ENCODE results near the gene INTS11. TPM values are rescaled to one million over a fixed set of nuclear protein-coding genes. Genes with fewer than 3 reads are reported as not detected.

Gene INTS11
- total RNA-seq, 6 experiments from 2014 or later: 35.1 to 52.4 (median 43.5) TPM

- H3K36me3 ChIP-seq: peaks cover 0 to 18% (median 2%) of the 10 kb centered on the region in 4 donors
- no peaks in the 10 kb centered on the region for H3K27me3 ChIP-seq
- no peak for DNase-seq
- ATAC-seq: no peak
- H3K9me3 ChIP-seq: no peaks in the 10 kb centered on the region
- H3K27ac ChIP-seq: no peak overlapping the region
- no peak overlapping the region for H3K4me3 ChIP-seq
- TF ChIP-seq CTCF (IDR thresholded peaks at IDR 0.05): no peak
- TF ChIP-seq POLR2A (IDR thresholded peaks at IDR 0.05): no peak
- intact Hi-C loops (cut with DNase I): no loop called here
- no CpG with 5 or more reads among the region's 28 CpGs for WGBS (ENCODE audit: insufficient coverage, low coverage, low lambda C conversion rate, missing lambda C conversion rate)
- peaks cover 0 to 40% (median 21%) of the 10 kb centered on the region in 4 donors for H3K4me1 ChIP-seq
Measured at GRCh38 chr1:1342061-1342562, 17.7 kb upstream of the INTS11 start.

GRCh38 chr1:1341549-1342021, 17.1 kb upstream of the INTS11 start:
- TF ChIP-seq POLR2A (IDR thresholded peaks at IDR 0.05): no peak
- no peak for TF ChIP-seq CTCF (IDR thresholded peaks at IDR 0.05)
- no CpG with 5 or more reads among the region's 17 CpGs for WGBS (ENCODE audit: insufficient coverage, low coverage, low lambda C conversion rate, missing lambda C conversion rate)
- ATAC-seq (no peak), DNase-seq (no peak)
- Histone ChIP-seq H3K9me3 (no peaks in the 10 kb centered on the region), H3K4me1 (peaks cover 0 to 35% (median 19%) of the 10 kb centered on the region in 4 donors), H3K4me3 (no peak overlapping the region), H3K36me3 (peaks cover 0 to 18% (median 2%) of the 10 kb centered on the region in 4 donors), H3K27me3 (no peaks in the 10 kb centered on the region), H3K27ac (no peak overlapping the region)
- intact Hi-C loops (cut with DNase I): no loop called here

GRCh38 chr1:1340791-1341548, 16.5 kb upstream of the INTS11 start:
- no peaks in the 10 kb centered on the region for H3K9me3 ChIP-seq
- ATAC-seq (no peak), DNase-seq (no peak)
- 88% methylated on average over 25 of the region's 36 CpGs for WGBS (ENCODE audit: insufficient coverage, low coverage, low lambda C conversion rate, missing lambda C conversion rate)
- TF ChIP-seq CTCF (IDR thresholded peaks at IDR 0.05): no peak
- H3K27me3 ChIP-seq: no peaks in the 10 kb centered on the region
- H3K27ac ChIP-seq: no peak overlapping the region
- peaks cover 0 to 29% (median 16%) of the 10 kb centered on the region in 4 donors for H3K4me1 ChIP-seq
- intact Hi-C loops (cut with DNase I): no loop called here
- H3K36me3 ChIP-seq: peaks cover 0 to 18% (median 2%) of the 10 kb centered on the region in 4 donors
- H3K4me3 ChIP-seq: no peak overlapping the region

GRCh38 chr1:1340185-1340584, 15.7 kb upstream of the INTS11 start:
- no peaks in the 10 kb centered on the region for H3K9me3 ChIP-seq
- ATAC-seq: no peak
- H3K27me3 ChIP-seq: no peaks in the 10 kb centered on the region
- H3K4me1 ChIP-seq: peaks cover 0 to 21% (median 12%) of the 10 kb centered on the region in 4 donors
- TF ChIP-seq POLR2A (IDR thresholded peaks at IDR 0.05): no peak
- TF ChIP-seq CTCF (IDR thresholded peaks at IDR 0.05): no peak
- intact Hi-C loops (cut with DNase I): no loop called here
- 90% methylated on average over 10 of the region's 23 CpGs for WGBS (ENCODE audit: insufficient coverage, low coverage, low lambda C conversion rate, missing lambda C conversion rate)
- no peak for DNase-seq
- no peak overlapping the region for H3K4me3 ChIP-seq
- peaks cover 0 to 18% (median 2%) of the 10 kb centered on the region in 4 donors for H3K36me3 ChIP-seq
- no peak overlapping the region for H3K27ac ChIP-seq

Measured in right lobe of liver (tissue), 6 donors.